Measurements from ENCODE around the gene OGT. TPM values are rescaled to one million over a fixed set of nuclear protein-coding genes. Genes with fewer than 3 reads are reported as not detected.

The OGT gene
- total RNA-seq, 1 experiment from 2014 or later: 143 TPM

DNA sequence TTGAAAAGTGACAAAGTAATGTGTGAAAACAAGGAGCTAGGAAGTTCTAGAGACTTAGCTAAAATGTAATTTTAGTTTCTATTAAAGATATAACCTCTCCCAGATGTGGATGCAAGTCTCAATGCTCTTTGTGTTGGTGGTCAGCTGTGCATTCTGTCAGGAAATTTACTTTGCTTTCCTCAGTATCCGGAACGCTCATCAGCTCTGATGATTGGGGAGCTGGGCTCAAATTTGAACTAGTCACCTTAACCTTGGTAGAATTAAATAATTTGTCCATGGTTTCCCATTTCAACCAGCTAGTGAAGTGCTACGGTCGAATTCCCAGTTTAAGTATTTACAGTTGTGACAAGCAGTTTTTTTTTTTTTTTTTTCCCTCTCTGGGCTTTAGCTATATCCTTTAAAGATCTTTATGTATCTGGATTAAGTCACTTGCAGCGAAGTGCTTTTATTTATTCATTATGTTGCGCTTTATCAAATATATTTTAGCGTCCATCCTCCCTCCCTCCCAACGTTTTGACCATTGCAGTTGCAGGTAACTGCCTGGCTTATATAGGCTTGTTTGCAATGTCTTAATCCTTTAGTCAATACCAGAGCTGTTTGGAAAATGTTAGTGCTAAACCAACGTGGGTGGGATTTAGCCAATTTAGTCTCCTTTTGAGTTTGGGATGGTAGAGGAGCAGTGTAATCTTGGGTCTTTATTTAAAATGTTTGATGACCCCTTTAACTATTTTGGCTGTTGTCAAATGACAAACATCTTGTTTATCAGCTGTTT is 2.1 kb downstream of the OGT start:
- Histone ChIP-seq H3K79me2 (ENCODE audit: insufficient read depth, low read length) (peaks cover 76% of the 10 kb centered on the region), H3K27ac (ENCODE audit: low read depth, low read length) (no peak overlapping the region; the same call in 1 of the 2 replicates), H3K9me2 (ENCODE audit: insufficient read depth) (no peaks in the 10 kb centered on the region), H2AFZ (ENCODE audit: low read depth, low read length, poor library complexity, severe bottlenecking) (no peak overlapping the region), H3K9me3 (ENCODE audit: control insufficient read depth in 1 of 2, insufficient read depth in 1 of 2, low read depth in 1 of 2, low read length in 2 of 2) (no peaks in the 10 kb centered on the region), H3K4me2 (ENCODE audit: low read length) (peak overlapping the region; percentile 87), H3K4me1 (ENCODE audit: control insufficient read depth in 1 of 2, insufficient read depth in 2 of 2, low read length in 2 of 2) (peaks cover 0 to 21% of the 10 kb centered on the region in 2 experiments; a peak in 3 of 4 replicates), H3K9ac (ENCODE audit: low read length) (peak overlapping the region; percentile 95), H3K27me3 (ENCODE audit: insufficient read depth, low read length) (no peaks in the 10 kb centered on the region), H4K20me1 (ENCODE audit: insufficient read depth) (peaks cover 28% of the 10 kb centered on the region), H3K4me3 (replicated peaks in 1 of 2; ENCODE audit: low read depth in 1 of 2, low read length in 2 of 2) (peak overlapping the region; percentile 86 to 90), H3K36me3 (ENCODE audit: control insufficient read depth in 1 of 2, insufficient read depth in 2 of 2, low read length in 2 of 2) (peaks cover 5 to 11% of the 10 kb centered on the region in 2 experiments)
- no peak for DNase-seq (ENCODE audit: low read depth, low spot score)
- ChIA-PET POLR2A (interaction anchor here (3.8 kb wide), 1 partner anchor 8 kb away, joined by 17 read pairs; no protein-coding TSS in a partner anchor), CTCF (no interaction called here), RAD21 (ENCODE audit: low non-redundant PET in 1 of 2, low total read pairs in 2 of 2, uncharacterized antibody in 2 of 2, unreplicated experiment in 2 of 2) (no interaction called here)
- TSS peak; percentile 40 for BruUV-seq (replicated peaks)
- ATAC-seq: no peak
- intact Hi-C loops (cut with micrococcal nuclease): no loop called here
- TF ChIP-seq POLR2A (IDR thresholded peaks at IDR 0.05; ENCODE audit: borderline replicate concordance, extremely low read depth, insufficient read depth, insufficient read length): no peak
- no peak for TF ChIP-seq EZH2 (IDR thresholded peaks at IDR 0.05)
- TF ChIP-seq SP1 (IDR thresholded peaks at IDR 0.05; ENCODE audit: low read depth): no peak
- TF ChIP-seq EGR1 (IDR thresholded peaks at IDR 0.05; ENCODE audit: low read depth): no peak
- TF ChIP-seq CBX3 (IDR thresholded peaks at IDR 0.05; ENCODE audit: low read depth): no peak
- TF ChIP-seq SRF (IDR thresholded peaks at IDR 0.05; ENCODE audit: low read depth): no peak
- TF ChIP-seq RAD21 (IDR thresholded peaks at IDR 0.05; ENCODE audit: low read depth): no peak
- no peak for TF ChIP-seq ZNF274 (IDR thresholded peaks at IDR 0.05; ENCODE audit: low read depth, low read length)
- TF ChIP-seq, protein P1, sequence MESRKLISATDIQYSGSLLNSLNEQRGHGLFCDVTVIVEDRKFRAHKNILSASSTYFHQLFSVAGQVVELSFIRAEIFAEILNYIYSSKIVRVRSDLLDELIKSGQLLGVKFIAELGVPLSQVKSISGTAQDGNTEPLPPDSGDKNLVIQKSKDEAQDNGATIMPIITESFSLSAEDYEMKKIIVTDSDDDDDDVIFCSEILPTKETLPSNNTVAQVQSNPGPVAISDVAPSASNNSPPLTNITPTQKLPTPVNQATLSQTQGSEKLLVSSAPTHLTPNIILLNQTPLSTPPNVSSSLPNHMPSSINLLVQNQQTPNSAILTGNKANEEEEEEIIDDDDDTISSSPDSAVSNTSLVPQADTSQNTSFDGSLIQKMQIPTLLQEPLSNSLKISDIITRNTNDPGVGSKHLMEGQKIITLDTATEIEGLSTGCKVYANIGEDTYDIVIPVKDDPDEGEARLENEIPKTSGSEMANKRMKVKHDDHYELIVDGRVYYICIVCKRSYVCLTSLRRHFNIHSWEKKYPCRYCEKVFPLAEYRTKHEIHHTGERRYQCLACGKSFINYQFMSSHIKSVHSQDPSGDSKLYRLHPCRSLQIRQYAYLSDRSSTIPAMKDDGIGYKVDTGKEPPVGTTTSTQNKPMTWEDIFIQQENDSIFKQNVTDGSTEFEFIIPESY (IDR thresholded peaks at IDR 0.05; ENCODE audit: extremely low read depth, insufficient replicate concordance, low read length): no peak
- TF ChIP-seq ELF1 (IDR thresholded peaks at IDR 0.05; ENCODE audit: borderline replicate concordance, low read depth): no peak

All from HCT116 (cell line).